H1 (cell line): Measurements from ENCODE around the gene PLXNB3. TPM values are rescaled to one million over a fixed set of nuclear protein-coding genes. Genes with fewer than 3 reads are reported as not detected.

Experiments used
- ATF2 ChIP-seq: IDR thresholded peaks from 2 replicates; pipeline ENCODE4 v1.6.1; 2012; ENCODE audit warnings: low read length, inconsistent platforms
- polyA plus RNA-seq, 7 experiments: library from polyadenylated mRNA; depleted of rRNA in 3 of 7; stranded (reverse) in 5 of 7; unstranded in 2 of 7; fragments of >200 nt in 5 of 7; fragments of 200-250 nt in 2 of 7; gene quantifications; 1 replicate in 5 of 7; 2 replicates in 1 of 7; 4 replicates in 1 of 7; pipeline versions ENCODE4 v1.2.1 to v1.2.3, GENCODE V29; 2011 to 2013; ENCODE audit warnings: missing spikeins in 2 of 7, mixed read lengths in 2 of 7
- total RNA-seq: library from RNA; stranded (reverse); fragmentation: NEBNext Ultra II Directional; extraction: Animal tissue kit (Norgen Biotek cat#: 25700); gene quantifications from 2 replicates; pipeline ENCODE4 v1.2.1, GENCODE V29; 2021

PLXNB3 gene
- total and polyA plus RNA-seq, 2 of the 8 experiments (the other 6 are each of a cell fraction or from before 2014, with no cell fraction given): 1.2 to 2.7 TPM

DNA sequence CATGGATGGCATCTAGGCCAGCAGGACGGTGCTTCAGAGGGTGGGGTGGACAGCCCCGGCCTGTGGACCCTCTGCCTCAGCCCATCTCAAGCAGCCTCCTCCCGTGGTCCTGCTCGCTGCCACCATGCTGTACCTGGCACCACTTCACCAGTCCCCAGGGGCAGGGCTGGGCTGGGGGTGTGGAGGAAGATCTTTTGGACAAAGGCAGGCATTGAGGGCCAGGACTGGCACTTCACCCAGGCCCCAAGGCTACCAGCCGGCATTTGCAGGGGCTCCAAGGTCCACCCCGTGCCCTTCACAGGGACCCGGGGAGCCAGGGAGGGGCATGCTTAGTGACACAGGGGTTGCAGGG is 713 bp downstream of the PLXNB3 start (continued):
- no peak for TF ChIP-seq ATF2
